ENCODE results near the gene IL17B. TPM values are rescaled to one million over a fixed set of nuclear protein-coding genes. Genes with fewer than 3 reads are reported as not detected.

IL17B gene
- polyA plus RNA-seq, 1 experiment: 0.24 TPM

GRCh38 chr5:149419532-149419858 lies 40.4 kb upstream of the IL17B start:
- POLR2A ChIA-PET: interaction anchor here (1.4 to 3.1 kb wide), 5 partner anchors 9 to 37 kb away, joined by 4 to 35 read pairs (median 8); no protein-coding TSS in a partner anchor
- CTCF ChIA-PET: interaction anchor here (0.8 to 1.1 kb wide), 2 partner anchors 38 to 52 kb away, joined by 4 to 8 read pairs; no protein-coding TSS in a partner anchor
- Histone ChIP-seq H3K27me3 (ENCODE audit: control insufficient read depth, insufficient read depth, low read length) (no peaks in the 10 kb centered on the region), H3K9me3 (ENCODE audit: control insufficient read depth, insufficient read depth, low read length) (no peaks in the 10 kb centered on the region), H3K4me3 (ENCODE audit: low read depth, low read length) (no peak overlapping the region), H3K27ac (ENCODE audit: low read depth, low read length) (peak overlapping the region; percentile 91)
- DNase-seq (ENCODE audit: low read depth, low spot score): no peak
- TF ChIP-seq CTCF (IDR thresholded peaks at IDR 0.05; ENCODE audit: low read depth, low read length): no peak

- no peak for TF ChIP-seq CTCF (IDR thresholded peaks at IDR 0.05; ENCODE audit: low read depth, low read length)
- Histone ChIP-seq H3K27ac (ENCODE audit: low read depth, low read length) (peak overlapping the region; percentile 91), H3K4me3 (ENCODE audit: low read depth, low read length) (no peak overlapping the region), H3K9me3 (ENCODE audit: control insufficient read depth, insufficient read depth, low read length) (no peaks in the 10 kb centered on the region), H3K27me3 (ENCODE audit: control insufficient read depth, insufficient read depth, low read length) (no peaks in the 10 kb centered on the region)
- no peak for DNase-seq (ENCODE audit: low read depth, low spot score)
- POLR2A ChIA-PET: interaction anchor here (0.7 to 3.1 kb wide), 6 partner anchors 8 to 37 kb away, joined by 4 to 35 read pairs (median 7); no protein-coding TSS in a partner anchor
- CTCF ChIA-PET: interaction anchor here (0.7 to 1.4 kb wide), 4 partner anchors 11 to 92 kb away, joined by 3 to 8 read pairs (median 4); no protein-coding TSS in a partner anchor
Observed at GRCh38 chr5:149418910-149419531, 39.9 kb upstream of the IL17B start.

- no peaks in the 10 kb centered on the region for H3K27me3 ChIP-seq (ENCODE audit: control insufficient read depth, insufficient read depth, low read length)
- peak overlapping the region; percentile 10 for H3K4me3 ChIP-seq (ENCODE audit: low read depth, low read length)
- CTCF ChIA-PET: interaction anchor here (1.1 to 5.3 kb wide), 3 partner anchors 12 to 50 kb away, joined by 3 to 25 read pairs (median 3); no protein-coding TSS in a partner anchor
- peak overlapping the region; percentile 98 for H3K27ac ChIP-seq (ENCODE audit: low read depth, low read length)
- POLR2A ChIA-PET: interaction anchor here (0.6 to 3.7 kb wide), 9 partner anchors 9 to 60 kb away, joined by 3 to 43 read pairs (median 4); partner anchors contain the start of gene PCYOX1L
- H3K9me3 ChIP-seq (ENCODE audit: control insufficient read depth, insufficient read depth, low read length): no peaks in the 10 kb centered on the region
- no peak for TF ChIP-seq CTCF (IDR thresholded peaks at IDR 0.05; ENCODE audit: low read depth, low read length)
- no peak for DNase-seq (ENCODE audit: low read depth, low spot score)
Observed at GRCh38 chr5:149417711-149418368, 38.7 kb upstream of the IL17B start.

- no peak for TF ChIP-seq CTCF (IDR thresholded peaks at IDR 0.05; ENCODE audit: low read depth, low read length)
- Histone ChIP-seq H3K27me3 (ENCODE audit: control insufficient read depth, insufficient read depth, low read length) (no peaks in the 10 kb centered on the region), H3K9me3 (ENCODE audit: control insufficient read depth, insufficient read depth, low read length) (no peaks in the 10 kb centered on the region), H3K4me3 (ENCODE audit: low read depth, low read length) (peak overlapping the region; percentile 25), H3K27ac (ENCODE audit: low read depth, low read length) (peak overlapping the region; percentile 98)
- ChIA-PET CTCF (interaction anchor here (0.7 to 5.3 kb wide), 4 partner anchors 35 to 100 kb away, joined by 3 to 25 read pairs (median 5); no protein-coding TSS in a partner anchor), POLR2A (interaction anchor here (0.6 to 3.7 kb wide), 8 partner anchors 8 to 72 kb away, joined by 3 to 43 read pairs (median 4); partner anchors contain the start of gene PCYOX1L)
- peak; percentile 89 for DNase-seq (ENCODE audit: low read depth, low spot score)
Observed at GRCh38 chr5:149416987-149417710, 38.1 kb upstream of the IL17B start.
